Esophagus muscularis mucosa (tissue), 4 donors: Measurements from ENCODE around the gene SLC22A13. TPM values are rescaled to one million over a fixed set of nuclear protein-coding genes. Genes with fewer than 3 reads are reported as not detected.

Experiments
- DNase-seq: peaks from one replicate; pipeline ENCODE4 v3.0.0-alpha.2; 2017; ENCODE audit errors: extremely low spot score
- H3K27ac ChIP-seq, 4 donors: fragments of 200-600 bp; sonication (generic); replicated peaks in 1 of 4; 1 replicate in 3 of 4; 2 replicates in 1 of 4; pipeline ENCODE4 v1.5.1; 2016 to 2019; ENCODE audit warnings: mild to moderate bottlenecking in 1 of 4
- H3K27me3 ChIP-seq, 4 donors: fragments of 200-600 bp; sonication (generic); one replicate each; pipeline versions ENCODE4 v1.5.1 to v1.6.0; 2016 to 2019
- H3K36me3 ChIP-seq, 4 donors: fragments of 200-600 bp; sonication (generic); one replicate each; pipeline ENCODE4 v1.5.1; 2016 to 2019
- H3K4me1 ChIP-seq, 4 donors: fragments of 200-600 bp; sonication (generic); one replicate each; pipeline ENCODE4 v1.5.1; 2016 to 2019
- H3K4me3 ChIP-seq, 4 donors: fragments of 200-600 bp; sonication (generic); 1 replicate in 2 of 4; 2 replicates in 2 of 4; pipeline ENCODE4 v1.5.1; 2016 to 2019; ENCODE audit warnings: mild to moderate bottlenecking in 4 of 4, moderate library complexity in 1 of 4
- H3K9me3 ChIP-seq, 4 donors: fragments of 200-600 bp; sonication (generic); 1 replicate in 3 of 4; 2 replicates in 1 of 4; pipeline ENCODE4 v1.5.1; 2016 to 2019
- EP300 ChIP-seq: sonication (generic); formaldehyde crosslinking; IDR thresholded peaks from one replicate; pipeline ENCODE4 v1.6.1; 2017; ENCODE audit warnings: antibody characterized with exemption
- POLR2A ChIP-seq: fragments of 450-650 bp; IDR thresholded peaks from one replicate; pipeline ENCODE4 v1.6.1; 2017; ENCODE audit warnings: antibody characterized with exemption, moderate library complexity, mild to moderate bottlenecking, low read depth
- POLR2AphosphoS5 ChIP-seq, 2 donors: sonication (generic); formaldehyde crosslinking; IDR thresholded peaks; one replicate each; pipeline ENCODE4 v1.6.1; 2017; ENCODE audit warnings: antibody characterized with exemption in 2 of 2
- WGBS: methylation state at CpG from one replicate; pipeline ENCODE4 v1.1.5; 2018; 5-methylcytosine and 5-hydroxymethylcytosine counted together
- intact Hi-C: fragments of 100-400 bp; cut with DNase I; formaldehyde crosslinking; loops from one replicate; pipeline ENCODE4 v1.15.1; 2023
- total RNA-seq, 4 donors: library from RNA; depleted of rRNA; stranded (reverse); fragments of >200 nt; gene quantifications; one replicate each; pipeline versions ENCODE4 v1.1.0 to v1.2.1, GENCODE V29; 2016
- TF ChIP-seq, protein P1 (sequence below), 3 experiments: fragments of 200-600 bp in 2 of 3; fragments of 450-650 bp in 1 of 3; sonication (generic) in 2 of 3; IDR thresholded peaks; one replicate each; pipeline ENCODE4 v1.5.1; 2017 to 2019; ENCODE audit warnings: antibody characterized with exemption in 3 of 3, mild to moderate bottlenecking in 2 of 3, moderate library complexity in 1 of 3

SLC22A13 gene
- total RNA-seq: under 1 TPM in 2 of 4 donors, not detected in 2; 0.17 to 0.29 TPM

- Histone ChIP-seq H3K36me3 (peaks cover 0 to 9% (median 6%) of the 10 kb centered on the region in 4 donors), H3K4me1 (peaks cover 0 to 10% (median 0%) of the 10 kb centered on the region in 4 donors), H3K27ac (no peak within 1 kb of the TSS), H3K9me3 (no peaks in the 10 kb centered on the region), H3K27me3 (no peaks in the 10 kb centered on the region), H3K4me3 (no peak within 1 kb of the TSS)
- peak; percentile 74 for DNase-seq
- TF ChIP-seq, protein P1, sequence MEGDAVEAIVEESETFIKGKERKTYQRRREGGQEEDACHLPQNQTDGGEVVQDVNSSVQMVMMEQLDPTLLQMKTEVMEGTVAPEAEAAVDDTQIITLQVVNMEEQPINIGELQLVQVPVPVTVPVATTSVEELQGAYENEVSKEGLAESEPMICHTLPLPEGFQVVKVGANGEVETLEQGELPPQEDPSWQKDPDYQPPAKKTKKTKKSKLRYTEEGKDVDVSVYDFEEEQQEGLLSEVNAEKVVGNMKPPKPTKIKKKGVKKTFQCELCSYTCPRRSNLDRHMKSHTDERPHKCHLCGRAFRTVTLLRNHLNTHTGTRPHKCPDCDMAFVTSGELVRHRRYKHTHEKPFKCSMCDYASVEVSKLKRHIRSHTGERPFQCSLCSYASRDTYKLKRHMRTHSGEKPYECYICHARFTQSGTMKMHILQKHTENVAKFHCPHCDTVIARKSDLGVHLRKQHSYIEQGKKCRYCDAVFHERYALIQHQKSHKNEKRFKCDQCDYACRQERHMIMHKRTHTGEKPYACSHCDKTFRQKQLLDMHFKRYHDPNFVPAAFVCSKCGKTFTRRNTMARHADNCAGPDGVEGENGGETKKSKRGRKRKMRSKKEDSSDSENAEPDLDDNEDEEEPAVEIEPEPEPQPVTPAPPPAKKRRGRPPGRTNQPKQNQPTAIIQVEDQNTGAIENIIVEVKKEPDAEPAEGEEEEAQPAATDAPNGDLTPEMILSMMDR (IDR thresholded peaks at IDR 0.05): no peak
- TF ChIP-seq EP300: no peak
- no peak for TF ChIP-seq POLR2A
- TF ChIP-seq POLR2AphosphoS5 (IDR thresholded peaks at IDR 0.05): no peak
- 94% methylated on average over 4 of the region's 9 CpGs for WGBS
- intact Hi-C loops: no loop called here
Measured at GRCh38 chr3:38265604-38266307, at the start of gene SLC22A13. SLC22A13 (plus strand) TSS chr3:38265812; CDS start chr3:38265861, 49 bp downstream.

DNA sequence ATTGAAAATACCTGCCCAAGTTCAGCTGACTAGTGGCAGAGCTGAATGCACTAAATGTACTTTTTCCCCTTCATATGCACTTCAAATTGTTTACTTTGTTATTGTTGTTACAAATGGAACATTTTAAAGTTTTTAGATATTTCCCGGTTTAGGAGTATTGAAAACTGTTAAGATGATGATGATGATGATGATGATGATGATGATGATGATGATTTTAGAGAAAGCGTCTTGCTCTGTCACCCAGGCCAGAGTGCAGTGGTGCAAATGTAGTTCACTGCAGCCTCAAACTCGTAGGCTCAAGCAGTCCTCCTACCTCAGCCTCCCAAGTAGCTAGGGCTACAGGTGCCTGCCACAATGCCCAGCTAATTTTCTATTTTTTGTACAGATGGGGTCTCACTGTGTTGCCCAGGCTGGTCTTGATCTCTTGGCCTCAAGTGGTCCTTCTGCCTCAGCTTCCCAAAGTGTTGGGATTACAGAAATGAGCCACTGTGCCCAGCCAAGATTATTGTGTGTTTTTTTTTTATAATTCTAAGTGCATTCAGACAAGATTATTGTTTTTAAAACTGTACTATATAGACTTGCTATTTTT is 45.9 kb upstream of the SLC22A13 start:
- intact Hi-C loops: no loop called here
- Histone ChIP-seq H3K36me3 (peaks cover 8 to 32% (median 24%) of the 10 kb centered on the region in 4 donors), H3K27ac (no peak overlapping the region), H3K4me1 (no peaks in the 10 kb centered on the region), H3K9me3 (no peaks in the 10 kb centered on the region), H3K27me3 (no peaks in the 10 kb centered on the region), H3K4me3 (no peak overlapping the region)
- WGBS: 98% methylated on average over 3 of the region's 3 CpGs
- no peak for TF ChIP-seq EP300
- TF ChIP-seq POLR2A: no peak
- TF ChIP-seq POLR2AphosphoS5 (IDR thresholded peaks at IDR 0.05): no peak
- TF ChIP-seq, protein P1 (IDR thresholded peaks at IDR 0.05): no peak
- DNase-seq: no peak

DNA sequence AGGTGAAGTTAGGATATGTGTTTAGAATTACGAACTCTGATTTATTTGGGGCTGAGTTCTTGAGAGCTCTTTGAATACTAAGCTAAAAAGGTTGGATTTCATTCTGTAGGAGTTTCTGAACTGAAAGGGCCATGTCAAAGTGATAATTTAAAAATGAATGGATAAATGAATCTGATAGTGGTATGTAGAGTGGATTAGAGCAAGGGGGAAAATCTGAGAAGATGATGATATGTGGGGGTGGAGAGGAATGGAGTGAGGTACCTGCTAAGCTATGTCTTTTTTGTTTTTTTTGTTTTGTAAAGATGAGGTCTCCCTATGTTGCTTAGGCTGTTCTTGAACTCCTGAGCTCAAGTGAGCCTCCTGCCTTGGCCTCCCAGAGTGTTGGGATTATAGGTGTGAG is 44.6 kb upstream of the SLC22A13 start:
- intact Hi-C loops: no loop called here
- 93% methylated on average over 1 of the region's 1 CpG for WGBS
- peaks cover 8 to 45% (median 35%) of the 10 kb centered on the region in 4 donors for H3K36me3 ChIP-seq

DNA sequence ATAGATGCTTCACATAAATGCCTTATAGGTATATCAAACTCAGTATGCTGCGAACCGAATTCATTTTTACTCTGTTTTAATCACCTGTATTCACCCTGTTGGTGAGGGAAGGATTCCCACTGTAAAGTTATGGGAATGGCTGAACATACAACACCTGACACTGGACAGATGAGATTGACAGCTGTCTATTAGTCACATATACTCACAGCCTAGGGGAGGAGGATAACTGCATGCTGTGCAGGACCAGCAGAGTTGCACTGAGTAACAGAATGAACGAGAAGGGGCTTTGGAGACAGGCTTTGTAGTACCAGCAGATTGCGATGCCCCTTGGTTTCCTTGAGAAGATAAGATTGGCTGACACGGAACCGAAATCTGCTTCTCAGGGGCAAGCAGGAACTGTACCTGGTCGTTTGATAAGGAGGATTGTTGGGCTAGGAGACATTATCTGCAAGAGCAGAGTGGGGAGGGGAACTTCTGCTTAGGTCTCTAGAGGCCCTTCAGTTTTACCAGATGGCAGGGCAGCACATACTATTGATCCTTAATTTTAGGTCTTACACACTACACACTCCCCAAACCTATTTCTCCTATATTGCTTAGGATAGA is 43.5 kb upstream of the SLC22A13 start:
- intact Hi-C loops: no loop called here
- Histone ChIP-seq H3K36me3 (peaks cover 8 to 46% (median 38%) of the 10 kb centered on the region in 4 donors), H3K4me3 (no peak overlapping the region), H3K9me3 (no peaks in the 10 kb centered on the region), H3K4me1 (no peaks in the 10 kb centered on the region), H3K27ac (no peak overlapping the region), H3K27me3 (no peaks in the 10 kb centered on the region)
- 90% methylated on average over 7 of the region's 7 CpGs for WGBS
- no peak for DNase-seq
- no peak for TF ChIP-seq POLR2A
- TF ChIP-seq, protein P1 (IDR thresholded peaks at IDR 0.05): no peak

More for the DNA sequence above, 44.6 kb upstream of the SLC22A13 start:
- Histone ChIP-seq H3K4me1 (no peaks in the 10 kb centered on the region), H3K27me3 (no peaks in the 10 kb centered on the region), H3K27ac (no peak overlapping the region), H3K4me3 (no peak overlapping the region), H3K9me3 (no peaks in the 10 kb centered on the region)
- TF ChIP-seq EP300 (no peak), POLR2A (no peak), POLR2AphosphoS5 (IDR thresholded peaks at IDR 0.05) (no peak)
- TF ChIP-seq, protein P1 (IDR thresholded peaks at IDR 0.05): no peak
- DNase-seq: no peak
